MCF 10A (cell line): ENCODE data around the gene BCKDK. TPM values are rescaled to one million over a fixed set of nuclear protein-coding genes. Genes with fewer than 3 reads are reported as not detected.

Experiments used
- BruUV-seq: library from RNA; stranded (reverse); fragments of 400-500 nt; replicated peaks from 2 replicates; lab custom pipeline; 2021; lab: Mats Ljungman, UMichigan
- CTCF ChIA-PET: fragments of 300-600 bp; sonication (Branson Sonifier 250); formaldehyde crosslinking; extraction: SDS; loops from one replicate; lab custom pipeline; 2021; ENCODE audit warnings: antibody characterized with exemption, inconsistent platforms; lab: Yijun Ruan, JAX
- POLR2A ChIA-PET: fragments of 300-600, 350-650 bp; sonication (Branson Sonifier 250); formaldehyde crosslinking; extraction: SDS; loops from one replicate; lab custom pipeline; 2020; ENCODE audit warnings: antibody characterized with exemption, inconsistent platforms; lab: Yijun Ruan, JAX
- DNase-seq: peaks from one replicate; pipeline ENCODE4 v3.0.0-alpha.2; 2018; ENCODE audit not compliant: unreplicated experiment
- H3K27ac Mint-ChIP-seq: one replicate; pipeline ENCODE4 v1.8.0; 2022; ENCODE audit warnings: mild to moderate bottlenecking, low read depth, mixed read lengths; ENCODE audit not compliant: unreplicated experiment
- H3K27me3 Mint-ChIP-seq: one replicate; pipeline ENCODE4 v1.8.0; 2022; ENCODE audit warnings: mixed read lengths; ENCODE audit not compliant: insufficient read depth, unreplicated experiment
- H3K36me3 Mint-ChIP-seq: one replicate; pipeline ENCODE4 v1.8.0; 2022; ENCODE audit warnings: mild to moderate bottlenecking, moderate library complexity, mixed read lengths; ENCODE audit not compliant: insufficient read depth, unreplicated experiment
- H3K4me1 Mint-ChIP-seq: one replicate; pipeline ENCODE4 v1.8.0; 2022; ENCODE audit warnings: mixed read lengths; ENCODE audit not compliant: insufficient read depth, unreplicated experiment
- H3K4me3 Mint-ChIP-seq: one replicate; pipeline ENCODE4 v1.8.0; 2022; ENCODE audit warnings: mild to moderate bottlenecking, moderate library complexity, mixed read lengths; ENCODE audit not compliant: unreplicated experiment
- H3K9me3 Mint-ChIP-seq: one replicate; pipeline ENCODE4 v1.8.0; 2022; ENCODE audit warnings: mixed read lengths; ENCODE audit not compliant: unreplicated experiment
- CTCF ChIP-seq: fragments of 200-600 bp; IDR thresholded peaks from one replicate; pipeline ENCODE4 v1.8.0; 2022; ENCODE audit warnings: antibody characterized with exemption, mild to moderate bottlenecking; ENCODE audit not compliant: unreplicated experiment
- intact Hi-C: fragments of 100-400 bp; cut with micrococcal nuclease; formaldehyde crosslinking; loops from 2 replicates; pipeline ENCODE4 v1.14.1; 2022
- total RNA-seq: library from RNA; stranded (reverse); gene quantifications from 2 replicates; pipeline ENCODE4 v1.2.3, GENCODE V29; 2022

BCKDK gene
- total RNA-seq, 1 experiment from 2014 or later: 41.0 TPM

GRCh38 chr16:31113121-31114120 is 5.2 kb downstream of the BCKDK start:
- no TSS peak for BruUV-seq
- DNase-seq: no peak
- Mint-ChIP-seq H3K9me3 (no peaks in the 10 kb centered on the region), H3K27ac (peak overlapping the region; percentile 42), H3K4me1 (peaks cover 23% of the 10 kb centered on the region), H3K27me3 (no peaks in the 10 kb centered on the region), H3K4me3 (no peak overlapping the region), H3K36me3 (peaks cover 47% of the 10 kb centered on the region)
- intact Hi-C loops: no loop called here
- no peak for TF ChIP-seq CTCF
- POLR2A ChIA-PET: interaction anchor here (0.7 to 1.2 kb wide), 5 partner anchors 23 to 41 kb away, joined by 3 to 4 read pairs (median 3); partner anchors contain the start of genes ZNF646 and ZNF668
- CTCF ChIA-PET: interaction anchor here (0.5 to 1.4 kb wide), 5 partner anchors 12 to 277 kb away, joined by 3 to 4 read pairs (median 4); partner anchors contain the start of gene PRSS36

GRCh38 chr16:31114468-31114867 is 6.3 kb downstream of the BCKDK start:
- Mint-ChIP-seq H3K4me3 (no peak overlapping the region), H3K36me3 (peaks cover 55% of the 10 kb centered on the region), H3K27ac (no peak overlapping the region), H3K27me3 (no peaks in the 10 kb centered on the region), H3K4me1 (peaks cover 27% of the 10 kb centered on the region), H3K9me3 (no peaks in the 10 kb centered on the region)
- CTCF ChIA-PET: interaction anchor here (0.6 to 1.4 kb wide), 3 partner anchors 28 to 36 kb away, joined by 3 to 4 read pairs (median 3); partner anchors contain the start of gene PRSS36
- intact Hi-C loops: no loop called here
- no TSS peak for BruUV-seq
- POLR2A ChIA-PET: interaction anchor here (0.7 to 1.3 kb wide), 4 partner anchors 26 to 375 kb away, joined by 3 read pairs; partner anchors contain the start of gene FUS
- no peak for TF ChIP-seq CTCF
- DNase-seq: no peak

GRCh38 chr16:31117384-31118222 is 9.4 kb downstream of the BCKDK start, which contains the start of gene KAT8:
Gene KAT8, plus strand, starts transcription at chr16:31117664. Its CDS starts 18 bp downstream, at chr16:31117682.
- H3K9me3 Mint-ChIP-seq: no peaks in the 10 kb centered on the region
- BruUV-seq: TSS peak; percentile 74
- POLR2A ChIA-PET: interaction anchor here (0.6 to 7.5 kb wide), 32 partner anchors 9 to 1191 kb away, joined by 3 to 201 read pairs (median 6); partner anchors contain the start of genes ARMC5, BCKDK, FUS and HSD3B7
- no peaks in the 10 kb centered on the region for H3K27me3 Mint-ChIP-seq
- peak within 1 kb of the TSS; percentile 74 for H3K4me3 Mint-ChIP-seq
- peaks cover 16% of the 10 kb centered on the region for H3K4me1 Mint-ChIP-seq
- TF ChIP-seq CTCF: no peak
- CTCF ChIA-PET: interaction anchor here (0.9 to 3.4 kb wide), 6 partner anchors 15 to 164 kb away, joined by 3 to 29 read pairs (median 4); partner anchors contain the start of genes HSD3B7 and PRSS8
- intact Hi-C loops: loop anchor here (1.0 to 5.0 kb wide), 3 partner anchors 18 to 130 kb away; partner anchors contain the start of genes FUS, HSD3B7 and PRSS8
- DNase-seq: peak; percentile 99
- peak within 1 kb of the TSS; percentile 94 for H3K27ac Mint-ChIP-seq
- peaks cover 60% of the 10 kb centered on the region for H3K36me3 Mint-ChIP-seq
